ENCODE data around the gene PROSER3.

- no peak for TF ChIP-seq CTCF (conservative IDR thresholded peaks at IDR 0.05 in 1 of 2, IDR thresholded peaks at IDR 0.05 in 1 of 2; ENCODE audit: extremely low read depth in 1 of 2, insufficient read depth in 1 of 2, low read depth in 1 of 2, low read length in 2 of 2)
- no peak for TF ChIP-seq EZH2 (IDR thresholded peaks at IDR 0.05; ENCODE audit: borderline replicate concordance, low read length)
Observed at GRCh38 chr19:35738887-35739229, 19.1 kb upstream of the PROSER3 start.

Measured in mammary epithelial cell (primary cell).